ENCODE measurements around the gene UPF3A. TPM values are rescaled to one million over a fixed set of nuclear protein-coding genes. Genes with fewer than 3 reads are reported as not detected.

UPF3A gene
- total and polyA plus RNA-seq, 7 experiments from 2014 or later: 12.3 to 88.7 (median 57.9) TPM

- POLR2A ChIA-PET: interaction anchor here (0.6 kb wide), 1 partner anchor 336 kb away, joined by 3 read pairs; no protein-coding TSS in a partner anchor
- Histone ChIP-seq H3K27ac (ENCODE audit: low read depth, low read length) (no peak overlapping the region), H3K27me3 (ENCODE audit: control insufficient read depth in 2 of 2, insufficient read depth in 2 of 2, low read length in 2 of 2) (no peaks in the 10 kb centered on the region), H3K9me3 (ENCODE audit: control insufficient read depth in 2 of 3, low read length in 3 of 3) (no peaks in the 10 kb centered on the region), H3K36me3 (ENCODE audit: control insufficient read depth in 2 of 3, insufficient read depth in 3 of 3, low read length in 3 of 3) (peaks cover 5 to 71% (median 12%) of the 10 kb centered on the region in 3 experiments), H3K4me3 (ENCODE audit: low read length) (no peak overlapping the region), H3K4me1 (ENCODE audit: control insufficient read depth in 2 of 2, insufficient read depth in 2 of 2, low read length in 2 of 2) (peaks cover 0 to 9% of the 10 kb centered on the region in 2 donors)
- intact Hi-C loops (cut with micrococcal nuclease): no loop called here
- H3K27ac Mint-ChIP-seq: peak overlapping the region in 2 of 9 donors; percentile 49 to 65
- H3K27me3 Mint-ChIP-seq: no peaks in the 10 kb centered on the region
- ATAC-seq: no peak
- H3K9me3 Mint-ChIP-seq: no peaks in the 10 kb centered on the region
- peaks cover 23 to 45% (median 35%) of the 10 kb centered on the region in 7 donors for H3K4me1 Mint-ChIP-seq
- no peak for DNase-seq
- CTCF ChIA-PET: no interaction called here
- H3K36me3 Mint-ChIP-seq: peaks cover 15 to 57% (median 20%) of the 10 kb centered on the region in 5 donors
- no peak overlapping the region for H3K4me3 Mint-ChIP-seq
Measured at GRCh38 chr13:114288157-114288591, 6.8 kb downstream of the UPF3A start.

GRCh38 chr13:114296448-114296847 is 15.0 kb downstream of the UPF3A start:
- H3K36me3 Mint-ChIP-seq: peaks cover 9 to 44% (median 14%) of the 10 kb centered on the region in 5 donors
- H3K27ac Mint-ChIP-seq: no peak overlapping the region
- Histone ChIP-seq H3K27me3 (ENCODE audit: control insufficient read depth in 2 of 2, insufficient read depth in 2 of 2, low read length in 2 of 2) (no peaks in the 10 kb centered on the region), H3K36me3 (ENCODE audit: control insufficient read depth in 2 of 3, insufficient read depth in 3 of 3, low read length in 3 of 3) (peaks cover 3 to 58% (median 5%) of the 10 kb centered on the region in 3 experiments), H3K9me3 (ENCODE audit: control insufficient read depth in 2 of 3, low read length in 3 of 3) (no peaks in the 10 kb centered on the region), H3K27ac (ENCODE audit: low read depth, low read length) (no peak overlapping the region), H3K4me1 (ENCODE audit: control insufficient read depth in 2 of 2, insufficient read depth in 2 of 2, low read length in 2 of 2) (no peaks in the 10 kb centered on the region), H3K4me3 (ENCODE audit: low read length) (no peak overlapping the region)
- peaks cover 0 to 15% (median 5%) of the 10 kb centered on the region in 7 donors for H3K4me1 Mint-ChIP-seq
- ChIA-PET CTCF (no interaction called here), POLR2A (interaction anchor here (0.6 to 0.8 kb wide), 3 partner anchors 17 to 519 kb away, joined by 3 read pairs; no protein-coding TSS in a partner anchor)
- no peak for DNase-seq
- no peak for ATAC-seq
- H3K4me3 Mint-ChIP-seq: no peak overlapping the region
- intact Hi-C loops (cut with micrococcal nuclease): no loop called here
- H3K9me3 Mint-ChIP-seq: no peaks in the 10 kb centered on the region
- no peaks in the 10 kb centered on the region for H3K27me3 Mint-ChIP-seq

GRCh38 chr13:114296902-114297301 is 15.5 kb downstream of the UPF3A start:
- intact Hi-C loops (cut with micrococcal nuclease): no loop called here
- peaks cover 3 to 60% (median 9%) of the 10 kb centered on the region in 3 experiments for H3K36me3 ChIP-seq (ENCODE audit: control insufficient read depth in 2 of 3, insufficient read depth in 3 of 3, low read length in 3 of 3)
- H3K4me1 Mint-ChIP-seq: peaks cover 0 to 17% (median 3%) of the 10 kb centered on the region in 7 donors
- ChIA-PET CTCF (no interaction called here), POLR2A (interaction anchor here (0.6 to 0.8 kb wide), 3 partner anchors 17 to 520 kb away, joined by 3 read pairs; no protein-coding TSS in a partner anchor)
- DNase-seq (no peak), ATAC-seq (no peak)
- H3K9me3 Mint-ChIP-seq: no peaks in the 10 kb centered on the region
- no peak overlapping the region for H3K27ac Mint-ChIP-seq
- H3K9me3 ChIP-seq (ENCODE audit: control insufficient read depth in 2 of 3, low read length in 3 of 3): no peaks in the 10 kb centered on the region
- H3K4me3 ChIP-seq (ENCODE audit: low read length): no peak overlapping the region
- no peak overlapping the region for H3K27ac ChIP-seq (ENCODE audit: low read depth, low read length)
- H3K27me3 ChIP-seq (ENCODE audit: control insufficient read depth in 2 of 2, insufficient read depth in 2 of 2, low read length in 2 of 2): no peaks in the 10 kb centered on the region
- H3K4me1 ChIP-seq (ENCODE audit: control insufficient read depth in 2 of 2, insufficient read depth in 2 of 2, low read length in 2 of 2): no peaks in the 10 kb centered on the region
- H3K27me3 Mint-ChIP-seq: no peaks in the 10 kb centered on the region
- H3K4me3 Mint-ChIP-seq: no peak overlapping the region
- peaks cover 9 to 44% (median 15%) of the 10 kb centered on the region in 5 donors for H3K36me3 Mint-ChIP-seq

GRCh38 chr13:114298866-114299265 is 17.5 kb downstream of the UPF3A start:
- peaks cover 3 to 62% (median 9%) of the 10 kb centered on the region in 3 experiments for H3K36me3 ChIP-seq (ENCODE audit: control insufficient read depth in 2 of 3, insufficient read depth in 3 of 3, low read length in 3 of 3)
- ChIA-PET CTCF (no interaction called here), POLR2A (no interaction called here)
- no peaks in the 10 kb centered on the region for H3K4me1 ChIP-seq (ENCODE audit: control insufficient read depth in 2 of 2, insufficient read depth in 2 of 2, low read length in 2 of 2)
- ATAC-seq (no peak), DNase-seq (no peak)
- Mint-ChIP-seq H3K4me1 (peaks cover 0 to 11% (median 3%) of the 10 kb centered on the region in 7 donors), H3K27me3 (no peaks in the 10 kb centered on the region), H3K36me3 (peaks cover 4 to 37% (median 15%) of the 10 kb centered on the region in 5 donors), H3K4me3 (no peak overlapping the region), H3K27ac (no peak overlapping the region), H3K9me3 (no peaks in the 10 kb centered on the region)
- no peak overlapping the region for H3K4me3 ChIP-seq (ENCODE audit: low read length)
- no peaks in the 10 kb centered on the region for H3K9me3 ChIP-seq (ENCODE audit: control insufficient read depth in 2 of 3, low read length in 3 of 3)
- no peaks in the 10 kb centered on the region for H3K27me3 ChIP-seq (ENCODE audit: control insufficient read depth in 2 of 2, insufficient read depth in 2 of 2, low read length in 2 of 2)
- intact Hi-C loops (cut with micrococcal nuclease): no loop called here
- no peak overlapping the region for H3K27ac ChIP-seq (ENCODE audit: low read depth, low read length)

- DNase-seq (no peak), ATAC-seq (no peak)
- Mint-ChIP-seq H3K4me1 (peaks cover 0 to 11% (median 1%) of the 10 kb centered on the region in 7 donors), H3K4me3 (no peak overlapping the region), H3K36me3 (peaks cover 4 to 38% (median 15%) of the 10 kb centered on the region in 5 donors), H3K27ac (no peak overlapping the region), H3K27me3 (no peaks in the 10 kb centered on the region), H3K9me3 (no peaks in the 10 kb centered on the region)
- Histone ChIP-seq H3K9me3 (ENCODE audit: control insufficient read depth in 2 of 3, low read length in 3 of 3) (no peaks in the 10 kb centered on the region), H3K4me3 (ENCODE audit: low read length) (no peak overlapping the region), H3K4me1 (ENCODE audit: control insufficient read depth in 2 of 2, insufficient read depth in 2 of 2, low read length in 2 of 2) (no peaks in the 10 kb centered on the region), H3K27ac (ENCODE audit: low read depth, low read length) (no peak overlapping the region), H3K27me3 (ENCODE audit: control insufficient read depth in 2 of 2, insufficient read depth in 2 of 2, low read length in 2 of 2) (no peaks in the 10 kb centered on the region), H3K36me3 (ENCODE audit: control insufficient read depth in 2 of 3, insufficient read depth in 3 of 3, low read length in 3 of 3) (peaks cover 6 to 66% (median 16%) of the 10 kb centered on the region in 3 experiments)
- CTCF ChIA-PET: no interaction called here
- POLR2A ChIA-PET: no interaction called here
- intact Hi-C loops (cut with micrococcal nuclease): no loop called here
Measured at GRCh38 chr13:114299604-114300305, 18.4 kb downstream of the UPF3A start.

- H3K27ac ChIP-seq (ENCODE audit: low read depth, low read length): no peak overlapping the region
- ChIA-PET POLR2A (no interaction called here), CTCF (no interaction called here)
- Mint-ChIP-seq H3K9me3 (no peaks in the 10 kb centered on the region), H3K4me1 (peaks cover 0 to 4% (median 0%) of the 10 kb centered on the region in 7 donors), H3K36me3 (peaks cover 4 to 30% (median 11%) of the 10 kb centered on the region in 5 donors), H3K27ac (no peak overlapping the region), H3K27me3 (no peaks in the 10 kb centered on the region), H3K4me3 (peak overlapping the region in 1 of 10 donors; percentile 16)
- ATAC-seq: no peak
- H3K36me3 ChIP-seq (ENCODE audit: control insufficient read depth in 2 of 3, insufficient read depth in 3 of 3, low read length in 3 of 3): peaks cover 6 to 56% (median 11%) of the 10 kb centered on the region in 3 experiments
- H3K9me3 ChIP-seq (ENCODE audit: control insufficient read depth in 2 of 3, low read length in 3 of 3): no peaks in the 10 kb centered on the region
- no peak for DNase-seq
- no peak overlapping the region for H3K4me3 ChIP-seq (ENCODE audit: low read length)
- intact Hi-C loops (cut with micrococcal nuclease): no loop called here
- no peaks in the 10 kb centered on the region for H3K4me1 ChIP-seq (ENCODE audit: control insufficient read depth in 2 of 2, insufficient read depth in 2 of 2, low read length in 2 of 2)
- no peaks in the 10 kb centered on the region for H3K27me3 ChIP-seq (ENCODE audit: control insufficient read depth in 2 of 2, insufficient read depth in 2 of 2, low read length in 2 of 2)
Measured at GRCh38 chr13:114303700-114304327, 22.4 kb downstream of the UPF3A start.
